ENCODE data around the gene JUN. TPM values are rescaled to one million over a fixed set of nuclear protein-coding genes. Genes with fewer than 3 reads are reported as not detected.

Gene JUN
- 100 to 1,000 TPM in 6 of 7 donors, 10 to 100 TPM in 1; 50.7 to 740 (median 155) TPM for total RNA-seq
- 100 to 1,000 TPM; 125 to 231 TPM for polyA plus RNA-seq
- long read RNA-seq, donor 1, transcript JUN-201 (1 exons, 3,540 nt), result major isoform, 1,556 of 1,559 reads
- long read RNA-seq, donor 1, partial matches to known transcripts, result 0 of 1,559 reads
- long read RNA-seq, donor 1, other reads (novel, unspliced or antisense), result 3 of 1,559 reads
- long read RNA-seq, donor 2, transcript JUN-201 (1 exons, 3,540 nt), result major isoform, 354 of 354 reads
- long read RNA-seq, donor 2, partial matches to known transcripts, result 0 of 354 reads
- long read RNA-seq, donor 2, other reads (novel, unspliced or antisense), result 0 of 354 reads
- long read RNA-seq, donor 3, transcript JUN-201 (1 exons, 3,540 nt), result major isoform, 21 of 22 reads
- long read RNA-seq, donor 3, partial matches to known transcripts, result 0 of 22 reads
- long read RNA-seq, donor 3, other reads (novel, unspliced or antisense), result 1 of 22 reads

DNA sequence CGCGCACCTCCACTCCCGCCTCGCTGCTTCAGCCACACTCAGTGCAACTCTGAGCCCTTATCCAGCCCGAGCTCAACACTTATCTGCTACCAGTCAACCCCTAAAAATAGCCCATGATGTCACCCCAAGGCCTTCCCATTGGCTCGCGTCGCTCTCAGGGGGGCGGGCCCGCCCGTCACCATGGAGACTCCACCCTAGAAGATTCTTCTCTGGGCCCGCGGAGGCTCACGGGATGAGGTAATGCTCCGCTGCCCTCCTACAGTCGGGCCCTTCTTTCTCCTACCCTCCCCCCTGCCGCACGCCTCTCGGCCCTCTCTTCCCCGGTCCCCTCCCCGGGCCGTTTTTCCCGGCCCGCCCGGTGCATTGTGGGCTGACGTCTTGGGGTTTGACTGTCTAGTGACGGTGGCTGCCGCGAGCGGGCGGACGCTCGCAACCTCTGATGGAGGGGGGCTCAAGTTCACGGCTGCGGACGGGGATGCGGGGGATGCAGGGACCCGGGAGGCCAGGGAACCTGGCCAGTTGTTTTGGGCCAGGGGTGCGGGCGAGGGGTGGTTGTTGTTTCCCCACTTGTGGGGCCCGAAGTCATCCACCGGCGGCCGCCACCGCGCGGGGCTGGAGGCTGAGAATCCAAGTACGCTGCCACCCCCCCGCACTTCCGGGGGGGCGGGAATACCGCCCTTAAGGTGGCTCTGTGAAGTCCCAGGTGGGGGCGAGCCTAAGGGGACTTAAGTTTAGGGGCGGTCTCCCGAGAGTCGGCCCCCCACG lies at the start of gene JUN:
Gene JUN, minus strand, starts transcription at position 55 of the 765 bp plus-strand sequence. CDS start 977 bp downstream, outside the sequence.
- Histone ChIP-seq H3K4me1 (ENCODE audit: insufficient read depth) (peaks cover 1% of the 10 kb centered on the region), H3K36me3 (no peaks in the 10 kb centered on the region), H3K9me3 (no peaks in the 10 kb centered on the region), H3K27me3 (no peaks in the 10 kb centered on the region), H3K4me3 (peak within 1 kb of the TSS; percentile 89), H3K27ac (peak within 1 kb of the TSS; percentile 93 to 99)
- WGBS, 3 donors, result 0 to 1% (median 0%) methylated on average over 52 to 57 of the region's 57 CpGs
- DNase-seq, result peak; percentile 100
- intact Hi-C loops (cut with DNase I), result loop anchor here (2.0 to 10.0 kb wide), 9 partner anchors 111 to 923 kb away; partner anchors contain the start of gene FGGY (in 3 of the 4)
- TF ChIP-seq POLR2A (IDR thresholded peaks at IDR 0.05) (peak; percentile 81), EP300 (IDR thresholded peaks at IDR 0.05) (peak; percentile 80)
- TF ChIP-seq, protein P1, sequence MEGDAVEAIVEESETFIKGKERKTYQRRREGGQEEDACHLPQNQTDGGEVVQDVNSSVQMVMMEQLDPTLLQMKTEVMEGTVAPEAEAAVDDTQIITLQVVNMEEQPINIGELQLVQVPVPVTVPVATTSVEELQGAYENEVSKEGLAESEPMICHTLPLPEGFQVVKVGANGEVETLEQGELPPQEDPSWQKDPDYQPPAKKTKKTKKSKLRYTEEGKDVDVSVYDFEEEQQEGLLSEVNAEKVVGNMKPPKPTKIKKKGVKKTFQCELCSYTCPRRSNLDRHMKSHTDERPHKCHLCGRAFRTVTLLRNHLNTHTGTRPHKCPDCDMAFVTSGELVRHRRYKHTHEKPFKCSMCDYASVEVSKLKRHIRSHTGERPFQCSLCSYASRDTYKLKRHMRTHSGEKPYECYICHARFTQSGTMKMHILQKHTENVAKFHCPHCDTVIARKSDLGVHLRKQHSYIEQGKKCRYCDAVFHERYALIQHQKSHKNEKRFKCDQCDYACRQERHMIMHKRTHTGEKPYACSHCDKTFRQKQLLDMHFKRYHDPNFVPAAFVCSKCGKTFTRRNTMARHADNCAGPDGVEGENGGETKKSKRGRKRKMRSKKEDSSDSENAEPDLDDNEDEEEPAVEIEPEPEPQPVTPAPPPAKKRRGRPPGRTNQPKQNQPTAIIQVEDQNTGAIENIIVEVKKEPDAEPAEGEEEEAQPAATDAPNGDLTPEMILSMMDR (IDR thresholded peaks at IDR 0.05), result peak in 1 of 3 donors; percentile 9

DNA sequence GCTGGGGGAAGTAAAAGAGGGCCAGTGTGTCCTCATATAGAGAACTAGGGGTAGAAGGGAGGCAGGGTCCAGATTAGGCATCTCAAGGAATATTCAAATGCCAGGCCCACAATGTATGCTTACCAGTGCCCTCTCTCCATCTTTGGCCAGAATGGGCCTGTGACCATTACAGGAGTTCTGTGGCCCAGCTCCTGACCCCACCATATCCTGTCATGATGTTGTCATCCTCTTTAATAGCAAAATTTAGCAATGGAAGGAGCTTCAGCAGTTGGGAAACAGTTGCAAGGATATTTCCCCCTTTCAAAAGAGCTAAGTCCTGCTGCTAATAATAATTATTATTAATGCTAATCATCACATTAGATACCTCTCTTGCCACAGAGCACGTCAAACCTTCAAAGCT lies 49.3 kb upstream of the JUN start:
- H3K27ac ChIP-seq, result no peak overlapping the region
- H3K4me1 ChIP-seq (ENCODE audit: insufficient read depth), result peaks cover 2% of the 10 kb centered on the region
- no peaks in the 10 kb centered on the region for H3K9me3 ChIP-seq
- no peak overlapping the region for H3K4me3 ChIP-seq
- H3K27me3 ChIP-seq, result no peaks in the 10 kb centered on the region
- WGBS, 3 donors, result 96 to 100% (median 97%) methylated on average over 1 of the region's 1 CpG
- no peak for DNase-seq
- intact Hi-C loops (cut with DNase I), result no loop called here
- TF ChIP-seq, protein P1 (IDR thresholded peaks at IDR 0.05), result no peak
- TF ChIP-seq EP300 (IDR thresholded peaks at IDR 0.05) (no peak), POLR2A (IDR thresholded peaks at IDR 0.05) (no peak)
- H3K36me3 ChIP-seq, result no peaks in the 10 kb centered on the region

DNA sequence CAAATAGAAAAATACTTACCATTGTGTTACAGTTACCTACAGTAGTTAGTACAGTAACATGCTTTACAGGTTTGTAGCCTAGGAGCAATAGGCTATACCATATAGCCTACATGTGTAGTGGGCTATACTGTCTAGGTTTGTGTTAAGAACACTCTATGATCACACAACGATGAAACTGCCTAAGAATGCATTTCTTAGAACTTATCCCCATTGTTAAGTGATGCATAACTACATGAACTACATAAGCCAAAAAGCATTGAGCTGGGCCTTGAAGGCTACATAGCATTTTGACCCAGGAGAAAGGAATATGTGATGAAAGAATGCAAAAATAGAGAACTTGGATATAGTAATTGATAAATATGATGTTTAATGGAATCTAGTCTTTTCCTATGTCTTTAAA lies 46.4 kb upstream of the JUN start:
- H3K27me3 ChIP-seq, result no peaks in the 10 kb centered on the region
- no peak for DNase-seq
- no peak for TF ChIP-seq POLR2A (IDR thresholded peaks at IDR 0.05)
- TF ChIP-seq, protein P1 (IDR thresholded peaks at IDR 0.05), result no peak
- TF ChIP-seq EP300 (IDR thresholded peaks at IDR 0.05), result no peak
- peaks cover 2% of the 10 kb centered on the region for H3K4me1 ChIP-seq (ENCODE audit: insufficient read depth)
- 59 to 74% (median 73%) methylated on average over 1 of the region's 1 CpG for WGBS, 3 donors
- H3K9me3 ChIP-seq, result no peaks in the 10 kb centered on the region
- H3K27ac ChIP-seq, result no peak overlapping the region
- no peaks in the 10 kb centered on the region for H3K36me3 ChIP-seq
- no peak overlapping the region for H3K4me3 ChIP-seq
- intact Hi-C loops (cut with DNase I), result no loop called here

DNA sequence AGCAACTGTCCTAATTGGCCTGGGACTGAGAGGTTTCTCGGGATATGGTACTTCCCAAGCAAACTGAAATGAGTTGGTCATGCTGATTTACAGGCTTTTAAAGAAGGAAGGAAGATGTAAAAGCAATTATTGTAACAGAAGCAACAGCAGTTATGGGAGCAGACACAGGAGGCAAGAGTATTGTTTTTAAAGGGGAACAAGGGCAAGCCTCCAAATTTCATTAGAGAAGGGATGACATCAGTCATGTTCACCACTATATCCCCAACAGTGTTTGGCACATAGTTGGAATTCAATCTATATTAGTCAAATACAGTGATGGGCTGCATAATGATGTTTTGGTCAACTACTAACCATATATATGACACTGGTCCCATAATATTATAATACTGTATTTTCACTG lies 46.0 kb upstream of the JUN start:
- Histone ChIP-seq H3K4me1 (ENCODE audit: insufficient read depth) (peaks cover 2% of the 10 kb centered on the region), H3K27me3 (no peaks in the 10 kb centered on the region), H3K27ac (no peak overlapping the region), H3K36me3 (no peaks in the 10 kb centered on the region), H3K4me3 (no peak overlapping the region), H3K9me3 (no peaks in the 10 kb centered on the region)
- WGBS, 3 donors, result 90 to 92% (median 91%) methylated on average over 1 of the region's 1 CpG
- intact Hi-C loops (cut with DNase I), result no loop called here
- TF ChIP-seq, protein P1 (IDR thresholded peaks at IDR 0.05), result no peak
- TF ChIP-seq EP300 (IDR thresholded peaks at IDR 0.05), result no peak
- TF ChIP-seq POLR2A (IDR thresholded peaks at IDR 0.05), result no peak
- DNase-seq, result no peak
